ENCODE results near the gene AAMP. TPM values are rescaled to one million over a fixed set of nuclear protein-coding genes. Genes with fewer than 3 reads are reported as not detected.
A peak's percentile ranks its signal among the peaks of the same experiment; 100 is the strongest.

Gene AAMP
- total and polyA plus RNA-seq, 2 experiments from 2014 or later: 273 to 315 TPM

DNA sequence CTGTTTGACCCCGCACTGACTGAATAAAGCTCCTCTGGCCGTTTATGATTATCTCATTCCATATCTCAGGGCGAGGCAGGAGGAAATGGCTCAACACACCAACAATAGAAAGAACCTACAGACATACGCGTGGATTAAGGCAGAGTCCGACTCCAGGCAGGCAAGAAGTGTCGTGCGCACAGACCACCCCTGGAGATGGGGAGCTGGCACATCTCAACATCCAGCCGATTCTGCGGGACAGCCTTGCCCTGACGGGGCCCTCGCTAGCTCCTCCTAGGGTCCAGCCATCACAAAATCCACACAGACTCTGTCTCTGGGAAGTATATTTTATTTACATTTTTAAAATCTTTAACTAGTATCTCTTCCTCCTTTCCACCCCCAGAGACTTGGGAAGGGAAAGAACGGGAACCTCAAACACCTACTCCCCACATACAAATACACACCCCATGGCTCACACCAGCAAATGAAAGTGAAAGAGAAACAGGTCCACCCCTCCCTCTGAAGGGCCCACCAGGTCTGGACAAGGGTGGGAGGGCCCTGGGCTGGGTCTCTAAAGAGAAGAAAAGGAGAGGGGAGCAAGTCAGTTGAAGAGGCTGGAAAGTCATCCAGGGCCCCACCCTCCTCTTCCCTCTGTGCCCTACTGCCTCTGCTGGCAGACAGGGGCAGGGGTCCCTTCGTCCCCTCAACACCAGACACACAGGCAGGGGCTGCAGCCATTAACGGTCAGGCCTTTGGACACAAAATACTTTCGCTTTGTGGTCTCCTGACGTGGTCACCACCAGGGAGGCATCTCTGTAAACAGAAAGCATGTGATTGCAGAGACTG is 5.9 kb downstream of the AAMP start:
- DNase-seq (ENCODE audit: low read depth in 1 of 2, low spot score in 1 of 2): no peak
- H3K36me3 ChIP-seq: peaks cover 28% of the 10 kb centered on the region
- no peaks in the 10 kb centered on the region for H3K9me3 ChIP-seq (ENCODE audit: low read depth)
- H3K4me3 ChIP-seq: no peak overlapping the region
- no peaks in the 10 kb centered on the region for H3K27me3 ChIP-seq
- H3K27ac ChIP-seq: no peak overlapping the region
- TF ChIP-seq, protein P1, sequence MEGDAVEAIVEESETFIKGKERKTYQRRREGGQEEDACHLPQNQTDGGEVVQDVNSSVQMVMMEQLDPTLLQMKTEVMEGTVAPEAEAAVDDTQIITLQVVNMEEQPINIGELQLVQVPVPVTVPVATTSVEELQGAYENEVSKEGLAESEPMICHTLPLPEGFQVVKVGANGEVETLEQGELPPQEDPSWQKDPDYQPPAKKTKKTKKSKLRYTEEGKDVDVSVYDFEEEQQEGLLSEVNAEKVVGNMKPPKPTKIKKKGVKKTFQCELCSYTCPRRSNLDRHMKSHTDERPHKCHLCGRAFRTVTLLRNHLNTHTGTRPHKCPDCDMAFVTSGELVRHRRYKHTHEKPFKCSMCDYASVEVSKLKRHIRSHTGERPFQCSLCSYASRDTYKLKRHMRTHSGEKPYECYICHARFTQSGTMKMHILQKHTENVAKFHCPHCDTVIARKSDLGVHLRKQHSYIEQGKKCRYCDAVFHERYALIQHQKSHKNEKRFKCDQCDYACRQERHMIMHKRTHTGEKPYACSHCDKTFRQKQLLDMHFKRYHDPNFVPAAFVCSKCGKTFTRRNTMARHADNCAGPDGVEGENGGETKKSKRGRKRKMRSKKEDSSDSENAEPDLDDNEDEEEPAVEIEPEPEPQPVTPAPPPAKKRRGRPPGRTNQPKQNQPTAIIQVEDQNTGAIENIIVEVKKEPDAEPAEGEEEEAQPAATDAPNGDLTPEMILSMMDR (IDR thresholded peaks at IDR 0.05; ENCODE audit: low read depth, low read length): peak; percentile 26
- peaks cover 23% of the 10 kb centered on the region for H3K4me1 ChIP-seq (ENCODE audit: low read depth)

DNA sequence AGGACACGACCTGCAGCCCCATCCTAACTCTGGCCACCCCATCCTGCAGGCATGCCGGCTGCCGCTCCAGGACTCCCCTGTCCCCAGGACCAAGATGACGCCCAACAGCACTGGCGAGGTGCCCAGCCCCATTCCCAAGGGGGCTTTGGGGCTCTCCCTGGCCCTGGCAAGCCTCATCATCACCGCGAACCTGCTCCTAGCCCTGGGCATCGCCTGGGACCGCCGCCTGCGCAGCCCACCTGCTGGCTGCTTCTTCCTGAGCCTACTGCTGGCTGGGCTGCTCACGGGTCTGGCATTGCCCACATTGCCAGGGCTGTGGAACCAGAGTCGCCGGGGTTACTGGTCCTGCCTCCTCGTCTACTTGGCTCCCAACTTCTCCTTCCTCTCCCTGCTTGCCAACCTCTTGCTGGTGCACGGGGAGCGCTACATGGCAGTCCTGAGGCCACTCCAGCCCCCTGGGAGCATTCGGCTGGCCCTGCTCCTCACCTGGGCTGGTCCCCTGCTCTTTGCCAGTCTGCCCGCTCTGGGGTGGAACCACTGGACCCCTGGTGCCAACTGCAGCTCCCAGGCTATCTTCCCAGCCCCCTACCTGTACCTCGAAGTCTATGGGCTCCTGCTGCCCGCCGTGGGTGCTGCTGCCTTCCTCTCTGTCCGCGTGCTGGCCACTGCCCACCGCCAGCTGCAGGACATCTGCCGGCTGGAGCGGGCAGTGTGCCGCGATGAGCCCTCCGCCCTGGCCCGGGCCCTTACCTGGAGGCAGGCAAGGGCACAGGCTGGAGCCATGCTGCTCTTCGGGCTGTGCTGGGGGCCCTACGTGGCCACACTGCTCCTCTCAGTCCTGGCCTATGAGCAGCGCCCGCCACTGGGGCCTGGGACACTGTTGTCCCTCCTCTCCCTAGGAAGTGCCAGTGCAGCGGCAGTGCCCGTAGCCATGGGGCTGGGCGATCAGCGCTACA is 7.0 kb downstream of the AAMP start:
- H3K4me3 ChIP-seq: no peak overlapping the region
- no peaks in the 10 kb centered on the region for H3K27me3 ChIP-seq
- DNase-seq (ENCODE audit: low read depth in 1 of 2, low spot score in 1 of 2): no peak
- no peaks in the 10 kb centered on the region for H3K9me3 ChIP-seq (ENCODE audit: low read depth)
- no peak overlapping the region for H3K27ac ChIP-seq
- H3K36me3 ChIP-seq: peaks cover 28% of the 10 kb centered on the region
- TF ChIP-seq, protein P1 (IDR thresholded peaks at IDR 0.05; ENCODE audit: low read depth, low read length): no peak
- H3K4me1 ChIP-seq (ENCODE audit: low read depth): peaks cover 31% of the 10 kb centered on the region

DNA sequence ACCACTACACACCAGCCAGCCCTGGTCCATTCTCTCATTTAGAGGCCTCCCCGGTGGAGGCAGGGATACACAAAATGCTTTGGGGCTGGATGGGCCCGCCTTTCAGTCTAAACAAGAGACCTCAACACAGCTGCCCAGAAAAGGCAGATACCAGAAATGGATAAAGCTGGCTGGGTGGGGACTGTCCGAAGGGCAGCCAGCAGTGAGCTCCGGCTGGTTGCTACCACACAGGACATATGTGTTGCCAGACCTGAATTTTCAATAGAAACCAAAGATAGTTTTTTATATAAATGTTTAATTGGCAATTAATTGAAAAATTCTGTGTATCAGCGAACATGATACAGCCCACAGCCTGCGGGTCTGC is 7.7 kb downstream of the AAMP start:
- H3K4me3 ChIP-seq: no peak overlapping the region
- TF ChIP-seq, protein P1 (IDR thresholded peaks at IDR 0.05; ENCODE audit: low read depth, low read length): no peak
- no peak for DNase-seq (ENCODE audit: low read depth in 1 of 2, low spot score in 1 of 2)
- peak overlapping the region; percentile 93 for H3K27ac ChIP-seq
- peaks cover 22% of the 10 kb centered on the region for H3K36me3 ChIP-seq
- no peaks in the 10 kb centered on the region for H3K27me3 ChIP-seq
- H3K9me3 ChIP-seq (ENCODE audit: low read depth): no peaks in the 10 kb centered on the region
- H3K4me1 ChIP-seq (ENCODE audit: low read depth): peaks cover 31% of the 10 kb centered on the region

DNA sequence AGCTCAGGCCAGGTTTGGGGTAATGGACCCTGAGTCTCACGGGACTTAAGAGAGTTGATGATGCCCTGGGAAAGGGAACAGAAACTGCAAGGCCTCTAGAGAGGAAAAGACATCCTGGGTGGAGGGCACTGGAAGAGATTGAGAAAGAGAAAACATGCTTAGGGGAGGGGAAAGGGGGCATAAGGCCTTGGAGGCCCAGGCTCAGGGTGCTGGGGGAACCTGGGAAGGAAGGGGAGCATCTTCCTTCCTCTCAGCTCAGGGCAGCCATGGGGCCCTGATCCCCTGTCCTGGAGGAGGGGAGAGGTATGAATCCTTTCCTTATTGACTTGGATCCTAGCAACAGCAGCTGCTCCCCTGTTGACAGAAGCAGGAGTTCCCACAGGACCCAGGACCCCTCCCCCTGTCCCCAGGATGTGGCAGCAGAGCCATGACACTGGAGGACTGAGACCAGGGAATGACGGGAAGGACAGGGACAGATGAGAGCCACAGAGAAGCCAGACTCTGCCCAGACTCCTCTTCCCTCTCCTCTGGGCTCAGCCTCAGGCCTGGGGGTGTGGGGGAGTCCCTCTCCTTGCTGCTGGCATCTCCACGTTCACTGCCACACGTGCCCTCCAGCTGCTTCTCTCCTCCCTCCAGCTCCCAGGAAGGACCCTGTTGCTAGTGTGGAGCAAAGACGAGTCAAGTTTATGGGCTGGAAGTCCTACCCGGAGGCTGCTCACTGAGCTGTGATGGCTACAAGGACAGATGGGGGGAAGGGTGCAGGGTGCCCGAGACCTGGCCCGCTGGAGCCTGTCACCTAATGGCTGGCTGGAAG is 8.3 kb downstream of the AAMP start:
- peaks cover 31% of the 10 kb centered on the region for H3K4me1 ChIP-seq (ENCODE audit: low read depth)
- no peaks in the 10 kb centered on the region for H3K27me3 ChIP-seq
- H3K9me3 ChIP-seq (ENCODE audit: low read depth): no peaks in the 10 kb centered on the region
- TF ChIP-seq, protein P1 (IDR thresholded peaks at IDR 0.05; ENCODE audit: low read depth, low read length): no peak
- peaks cover 19% of the 10 kb centered on the region for H3K36me3 ChIP-seq
- no peak for DNase-seq (ENCODE audit: low read depth in 1 of 2, low spot score in 1 of 2)
- H3K4me3 ChIP-seq: no peak overlapping the region
- peak overlapping the region; percentile 93 for H3K27ac ChIP-seq

All from cardiac muscle cell (in vitro differentiated cells and primary cell).